Ascending aorta (tissue), 2 donors: ENCODE data around the gene RNF157. TPM values are rescaled to one million over a fixed set of nuclear protein-coding genes. Genes with fewer than 3 reads are reported as not detected.

ENCODE experiments used
- DNase-seq, 2 donors: peaks; one replicate each; pipeline ENCODE4 v3.0.0-alpha.2; 2019; ENCODE audit warnings: low spot score in 2 of 2
- H3K27ac ChIP-seq, 2 donors: fragments of 200-600 bp; sonication (generic); one replicate each; pipeline ENCODE4 v1.5.1; 2016 to 2017; ENCODE audit warnings: mild to moderate bottlenecking in 1 of 2
- H3K27me3 ChIP-seq: fragments of 200-600 bp; sonication (generic); one replicate; pipeline ENCODE4 v1.5.1; 2017
- H3K36me3 ChIP-seq, 2 donors: fragments of 200-600 bp; sonication (generic); one replicate each; pipeline ENCODE4 v1.5.1; 2016
- H3K4me1 ChIP-seq, 2 donors: fragments of 200-600 bp; sonication (generic); one replicate each; pipeline ENCODE4 v1.5.1; 2016 to 2017; ENCODE audit warnings: mild to moderate bottlenecking in 1 of 2
- H3K4me3 ChIP-seq, 2 donors: fragments of 200-600 bp; sonication (generic); one replicate each; pipeline ENCODE4 v1.5.1; 2016 to 2017; ENCODE audit warnings: mild to moderate bottlenecking in 1 of 2
- H3K9me3 ChIP-seq, 2 donors: fragments of 200-600 bp; sonication (generic); one replicate each; pipeline ENCODE4 v1.5.1; 2016
- CTCF ChIP-seq, 3 experiments: fragments of 200-600 bp in 2 of 3; fragments of 450-650 bp in 1 of 3; sonication (generic) in 2 of 3; IDR thresholded peaks; one replicate each; pipeline ENCODE4 v1.5.1; 2016 to 2019; ENCODE audit warnings: antibody characterized with exemption in 3 of 3, mild to moderate bottlenecking in 1 of 3, moderate library complexity in 1 of 3
- intact Hi-C: fragments of 100-400 bp; cut with DNase I; formaldehyde crosslinking; loops from one replicate; pipeline ENCODE4 v1.15.1; 2023
- total RNA-seq: library from RNA; depleted of rRNA; stranded (reverse); fragments of >200 nt; gene quantifications from one replicate; pipeline ENCODE4 v1.1.0, GENCODE V29; 2016

The RNF157 gene
- total RNA-seq, 1 donor from 2014 or later, result 2.4 TPM

- TF ChIP-seq CTCF (IDR thresholded peaks at IDR 0.05), result no peak
- Histone ChIP-seq H3K4me1 (peaks cover 7% of the 10 kb centered on the region in 2 donors), H3K9me3 (no peaks in the 10 kb centered on the region), H3K4me3 (no peak overlapping the region), H3K27ac (no peak overlapping the region), H3K27me3 (no peaks in the 10 kb centered on the region), H3K36me3 (no peaks in the 10 kb centered on the region)
- intact Hi-C loops, result loop anchor here (5.0 kb wide), 1 partner anchor 175 kb away; no protein-coding TSS in a partner anchor
- no peak for DNase-seq
Observed at GRCh38 chr17:76122431-76123190, 117.7 kb downstream of the RNF157 start.

GRCh38 chr17:76121932-76122430 is 118.3 kb downstream of the RNF157 start:
- no peaks in the 10 kb centered on the region for H3K27me3 ChIP-seq
- no peak for TF ChIP-seq CTCF (IDR thresholded peaks at IDR 0.05)
- intact Hi-C loops, result loop anchor here (1.0 to 5.0 kb wide), 4 partner anchors 25 to 175 kb away; no protein-coding TSS in a partner anchor
- H3K36me3 ChIP-seq, result no peaks in the 10 kb centered on the region
- no peak for DNase-seq
- H3K27ac ChIP-seq, result no peak overlapping the region
- H3K4me1 ChIP-seq, result peaks cover 7% of the 10 kb centered on the region in 2 donors
- peak overlapping the region; percentile 52 to 73 for H3K4me3 ChIP-seq
- H3K9me3 ChIP-seq, result no peaks in the 10 kb centered on the region

- H3K36me3 ChIP-seq, result no peaks in the 10 kb centered on the region
- intact Hi-C loops, result loop anchor here (1.0 to 5.0 kb wide), 4 partner anchors 26 to 177 kb away; no protein-coding TSS in a partner anchor
- H3K4me3 ChIP-seq, result no peak overlapping the region
- peaks cover 7% of the 10 kb centered on the region in 2 donors for H3K4me1 ChIP-seq
- DNase-seq, result no peak
- no peaks in the 10 kb centered on the region for H3K27me3 ChIP-seq
- H3K27ac ChIP-seq, result no peak overlapping the region
- no peak for TF ChIP-seq CTCF (IDR thresholded peaks at IDR 0.05)
- no peaks in the 10 kb centered on the region for H3K9me3 ChIP-seq
Observed at GRCh38 chr17:76120658-76121008, 119.7 kb downstream of the RNF157 start.

- Histone ChIP-seq H3K4me1 (peaks cover 7% of the 10 kb centered on the region in 2 donors), H3K4me3 (no peak overlapping the region), H3K36me3 (no peaks in the 10 kb centered on the region), H3K9me3 (no peaks in the 10 kb centered on the region), H3K27ac (no peak overlapping the region), H3K27me3 (no peaks in the 10 kb centered on the region)
- no peak for DNase-seq
- intact Hi-C loops, result loop anchor here (2.0 to 5.0 kb wide), 2 partner anchors 27 to 178 kb away; no protein-coding TSS in a partner anchor
- TF ChIP-seq CTCF (IDR thresholded peaks at IDR 0.05), result no peak
Observed at GRCh38 chr17:76119409-76120371, 120.6 kb downstream of the RNF157 start.

GRCh38 chr17:76115138-76115754 is 125.0 kb downstream of the RNF157 start:
- no peaks in the 10 kb centered on the region for H3K9me3 ChIP-seq
- H3K27me3 ChIP-seq, result no peaks in the 10 kb centered on the region
- no peak overlapping the region for H3K4me3 ChIP-seq
- no peak overlapping the region for H3K27ac ChIP-seq
- intact Hi-C loops, result no loop called here
- no peaks in the 10 kb centered on the region for H3K36me3 ChIP-seq
- DNase-seq, result no peak
- H3K4me1 ChIP-seq, result no peaks in the 10 kb centered on the region
- no peak for TF ChIP-seq CTCF (IDR thresholded peaks at IDR 0.05)
